GM18511 (cell line): Measurements from ENCODE around the gene CRYBG1.
"Not testable (repeated sequence)": the region's sequence is repeated elsewhere in the genome, so short reads cannot be mapped to it uniquely, and the experiment has no call there.

ENCODE experiments used
- ATAC-seq: cut with Tn5 transposase; IDR thresholded peaks from one replicate; pipeline ENCODE4 v1.9.1; 2021; ENCODE audit warnings: mild to moderate bottlenecking, moderate library complexity; ENCODE audit not compliant: unreplicated experiment

The CRYBG1 gene

GRCh38 chr6:106581468-106581867 lies 221.0 kb downstream of the CRYBG1 start:
- ATAC-seq: no peak

GRCh38 chr6:106586815-106587415 lies 226.4 kb downstream of the CRYBG1 start:
- ATAC-seq: no peak

DNA sequence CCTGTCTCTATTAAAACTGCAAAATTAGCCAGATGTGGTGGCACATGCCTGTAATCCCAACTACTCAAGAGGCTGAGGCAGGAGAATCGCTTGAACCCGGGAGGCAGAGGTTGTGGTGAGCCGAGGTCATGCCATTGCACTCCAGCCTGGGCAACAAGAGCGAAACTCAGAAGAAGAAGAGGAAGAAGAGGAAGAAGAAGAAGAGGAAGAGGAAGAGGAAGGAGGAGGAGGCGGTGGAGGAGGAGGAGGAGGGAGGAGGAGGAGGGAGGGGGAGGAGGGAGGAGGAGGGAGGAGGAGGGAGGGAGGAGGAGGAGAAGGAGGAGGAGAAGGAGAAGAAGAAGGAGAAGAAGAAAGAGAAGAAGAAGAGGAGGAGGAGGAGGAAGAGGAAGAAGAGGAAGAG lies 228.4 kb downstream of the CRYBG1 start:
- not testable (repeated sequence) for ATAC-seq

GRCh38 chr6:106591111-106591825 lies 230.8 kb downstream of the CRYBG1 start:
- no peak for ATAC-seq

GRCh38 chr6:106599440-106599839 lies 238.9 kb downstream of the CRYBG1 start:
- no peak for ATAC-seq

GRCh38 chr6:106600329-106600728 lies 239.8 kb downstream of the CRYBG1 start:
- no peak for ATAC-seq

DNA sequence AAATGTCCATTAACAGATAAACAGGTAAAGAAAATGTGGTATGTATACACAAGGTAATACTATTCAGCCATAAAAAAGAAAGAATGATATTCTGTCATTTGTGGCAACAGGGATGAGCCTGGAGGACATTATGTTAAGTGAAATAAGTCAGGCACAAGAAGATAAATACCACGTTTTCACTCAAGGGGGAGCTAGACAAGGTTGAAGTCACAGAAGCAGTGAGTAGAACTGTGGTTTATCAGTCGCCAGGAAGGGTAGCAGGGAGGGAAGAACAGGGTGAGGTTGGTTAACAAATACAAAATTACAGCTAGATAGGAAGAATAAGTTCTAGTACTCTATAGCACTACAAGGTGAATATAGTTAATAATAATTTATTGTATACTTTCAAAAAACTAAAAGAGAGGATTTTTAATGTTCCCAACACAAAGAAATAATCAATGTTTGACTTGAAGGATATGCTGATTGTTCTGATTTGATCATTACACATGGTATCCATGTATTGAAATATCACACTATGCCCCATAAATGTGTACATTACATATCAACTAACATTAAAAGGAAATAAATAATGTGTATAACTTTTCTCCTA lies 247.7 kb downstream of the CRYBG1 start:
- peak; percentile 75 for ATAC-seq

- no peak for ATAC-seq
Observed at GRCh38 chr6:106609699-106610098, 249.2 kb downstream of the CRYBG1 start.

DNA sequence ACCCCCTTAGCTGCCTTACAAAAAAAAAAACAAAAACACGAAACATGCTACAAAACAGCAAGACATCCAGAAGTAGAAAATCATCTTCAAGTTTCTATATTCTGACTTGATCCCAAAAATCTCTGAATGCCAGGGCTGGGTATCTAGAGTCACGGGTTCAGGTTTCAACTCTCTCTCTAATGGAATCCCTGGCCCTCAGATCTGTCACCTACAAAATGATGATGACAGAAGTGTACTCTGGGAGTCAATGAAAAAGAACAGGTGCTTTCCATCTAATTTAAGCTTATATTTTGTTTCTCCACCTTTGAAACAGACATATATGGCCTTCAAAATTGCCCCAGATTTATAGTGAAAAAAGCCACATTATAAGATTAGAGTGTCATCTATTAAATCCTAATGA lies 250.5 kb downstream of the CRYBG1 start:
- no peak for ATAC-seq

DNA sequence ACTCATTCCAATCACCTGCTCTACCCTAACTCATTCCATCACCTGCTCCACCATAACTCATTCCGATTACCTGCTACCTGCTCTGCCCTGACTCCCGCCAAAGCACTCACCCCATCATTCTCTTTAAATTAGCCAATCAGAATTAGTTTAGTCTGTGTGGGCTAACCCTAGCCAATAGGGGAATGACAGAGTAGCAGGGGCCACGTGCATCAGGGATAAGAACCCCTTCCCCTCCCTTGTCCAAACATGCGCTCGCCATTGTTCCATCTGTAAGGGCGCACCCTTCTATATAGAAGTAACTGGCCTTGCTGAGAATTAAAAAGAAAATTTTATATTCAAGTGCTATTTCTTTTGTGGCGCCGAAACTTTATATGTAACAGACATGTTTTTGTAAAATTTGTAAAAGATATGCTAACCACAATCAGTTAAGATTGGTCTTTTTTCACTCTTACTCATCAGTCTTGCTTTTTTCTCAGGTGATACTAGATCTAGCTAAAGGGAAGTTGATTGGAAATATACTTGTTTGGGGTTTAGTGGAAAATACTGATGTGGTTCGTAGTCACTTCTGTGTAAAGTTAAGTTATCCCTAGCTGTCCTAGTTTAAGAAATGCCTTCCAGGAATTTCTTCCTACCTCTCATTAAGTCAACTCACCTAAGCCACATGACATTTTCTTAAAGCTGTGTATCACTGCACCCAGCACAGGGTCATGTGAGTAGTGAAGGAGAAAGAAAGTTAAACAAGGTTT lies 252.3 kb downstream of the CRYBG1 start:
- ATAC-seq: no peak

- ATAC-seq: no peak
Observed at GRCh38 chr6:106613590-106613989, 253.1 kb downstream of the CRYBG1 start.

DNA sequence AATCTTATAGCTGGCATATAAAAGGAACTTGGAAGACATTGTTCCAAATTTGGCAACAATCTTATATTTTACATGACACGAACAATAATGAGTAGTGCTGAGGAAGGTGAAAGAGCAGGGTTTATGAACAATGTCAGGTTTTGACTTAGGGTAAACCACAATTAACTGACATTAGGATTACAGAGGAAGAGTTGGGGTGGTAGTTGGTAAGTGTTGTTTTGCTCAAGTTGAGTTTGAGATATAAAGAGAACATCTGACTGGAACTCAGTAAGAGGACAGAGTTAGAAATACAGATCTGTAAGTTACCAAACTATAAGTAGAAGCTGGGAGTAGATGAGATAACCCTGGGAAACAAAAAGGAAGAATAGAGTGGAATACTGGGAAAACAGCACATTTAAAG lies 253.6 kb downstream of the CRYBG1 start:
- ATAC-seq: no peak

GRCh38 chr6:106614592-106615257 lies 254.2 kb downstream of the CRYBG1 start:
- ATAC-seq: no peak

- peak; percentile 85 for ATAC-seq
Observed at GRCh38 chr6:106617302-106617701, 256.8 kb downstream of the CRYBG1 start.

DNA sequence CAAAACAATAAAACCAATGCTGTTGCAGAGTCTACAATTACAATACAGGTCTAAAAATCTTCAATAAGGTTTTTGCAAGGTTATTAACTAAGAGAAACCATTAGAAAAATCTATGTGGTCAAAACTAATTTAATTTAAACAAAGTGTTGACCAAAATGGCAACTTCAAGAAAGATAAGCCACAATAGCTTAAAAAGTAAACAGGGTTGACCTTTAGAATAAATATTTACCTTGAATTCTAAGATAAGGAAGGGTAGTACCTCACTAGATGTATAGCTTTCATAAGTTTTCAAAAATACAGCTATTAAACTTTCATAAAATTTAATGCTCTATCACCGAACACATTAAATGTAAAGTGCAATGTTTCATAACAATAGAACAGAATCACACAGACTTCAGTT lies 257.3 kb downstream of the CRYBG1 start:
- no peak for ATAC-seq

- ATAC-seq: no peak
Observed at GRCh38 chr6:106618324-106618723, 257.8 kb downstream of the CRYBG1 start.

GRCh38 chr6:106619223-106619622 lies 258.7 kb downstream of the CRYBG1 start:
- no peak for ATAC-seq

GRCh38 chr6:106620931-106621672 lies 260.6 kb downstream of the CRYBG1 start:
- no peak for ATAC-seq
